GM18868 (cell line): ENCODE results near the gene NOS1.
"Not testable (repeated sequence)": the region's sequence is repeated elsewhere in the genome, so short reads cannot be mapped to it uniquely, and the experiment has no call there.

Experiments used
- ATAC-seq: cut with Tn5 transposase; IDR thresholded peaks from one replicate; pipeline ENCODE4 v1.9.1; 2021; ENCODE audit warnings: mild to moderate bottlenecking, moderate library complexity; ENCODE audit not compliant: unreplicated experiment

NOS1 gene

GRCh38 chr12:117181468-117181843 lies 180.0 kb downstream of the NOS1 start:
- ATAC-seq: not testable (repeated sequence)

- ATAC-seq: no peak
Observed at GRCh38 chr12:117180758-117181467, 180.5 kb downstream of the NOS1 start.

GRCh38 chr12:117178745-117179144 lies 182.7 kb downstream of the NOS1 start:
- ATAC-seq: no peak

GRCh38 chr12:117178301-117178700 lies 183.1 kb downstream of the NOS1 start:
- ATAC-seq: no peak

- no peak for ATAC-seq
Observed at GRCh38 chr12:117172168-117172567, 189.3 kb downstream of the NOS1 start.

- ATAC-seq: no peak
Observed at GRCh38 chr12:117171499-117172162, 189.8 kb downstream of the NOS1 start.

GRCh38 chr12:117169548-117169947 lies 191.9 kb downstream of the NOS1 start:
- ATAC-seq: no peak

GRCh38 chr12:117168976-117169375 lies 192.4 kb downstream of the NOS1 start:
- ATAC-seq: no peak

- ATAC-seq: no peak
Observed at GRCh38 chr12:117167769-117168168, 193.7 kb downstream of the NOS1 start.

- ATAC-seq: no peak
Observed at GRCh38 chr12:117166107-117166506, 195.3 kb downstream of the NOS1 start.

- no peak for ATAC-seq
Observed at GRCh38 chr12:117165342-117165741, 196.1 kb downstream of the NOS1 start.

- no peak for ATAC-seq
Observed at GRCh38 chr12:117162633-117163032, 198.8 kb downstream of the NOS1 start.

GRCh38 chr12:117162167-117162539 lies 199.3 kb downstream of the NOS1 start:
- no peak for ATAC-seq

- ATAC-seq: no peak
Observed at GRCh38 chr12:117161460-117162166, 199.8 kb downstream of the NOS1 start.

GRCh38 chr12:117159674-117160073 lies 201.8 kb downstream of the NOS1 start:
- no peak for ATAC-seq

GRCh38 chr12:117158911-117159553 lies 202.4 kb downstream of the NOS1 start:
- ATAC-seq: no peak
